Endothelial cell of umbilical vein (primary cell): ENCODE data around the gene PARM1. TPM values are rescaled to one million over a fixed set of nuclear protein-coding genes. Genes with fewer than 3 reads are reported as not detected.

Experiments used
- BruUV-seq: library from RNA; stranded (reverse); fragments of 400-500 nt; replicated peaks from 2 replicates; lab custom pipeline; 2021; lab: Mats Ljungman, UMichigan
- CTCF ChIA-PET: fragments of 300-600, 350-600 bp; sonication (Branson Sonifier 250); formaldehyde crosslinking; loops from one replicate; lab custom pipeline; 2021; ENCODE audit warnings: antibody characterized with exemption, inconsistent platforms; lab: Charles Lee
- POLR2A ChIA-PET: fragments of 300-600, 350-600 bp; sonication (Branson Sonifier 250); formaldehyde crosslinking; loops from one replicate; lab custom pipeline; 2021; ENCODE audit warnings: antibody characterized with exemption, inconsistent platforms; lab: Charles Lee
- DNase-seq: peaks from one replicate; pipeline ENCODE4 v3.0.0-alpha.2; 2011; ENCODE audit warnings: low read depth, low spot score
- FAIRE-seq: peaks from 2 replicates; lab custom pipeline; 2011; peaks lifted over from hg19 to GRCh38; lab: Jason Lieb, UNC
- H2AFZ ChIP-seq: 2 replicates; pipeline ENCODE4 v1.6.0; 2012; ENCODE audit warnings: low read depth, low read length, control low read depth, inconsistent platforms
- H3K27ac ChIP-seq: 2 replicates; pipeline ENCODE4 v1.5.1; 2011; ENCODE audit warnings: low read depth, mild to moderate bottlenecking, control low read depth, low read length, moderate library complexity; ENCODE audit not compliant: insufficient read depth
- H3K27me3 ChIP-seq, 2 experiments: 2 replicates each; pipeline versions ENCODE4 v1.6.0 to v1.6.1; 2011; ENCODE audit warnings: low read length in 2 of 2, mixed read lengths in 1 of 2; ENCODE audit not compliant: control insufficient read depth in 2 of 2, insufficient read depth in 2 of 2
- H3K36me3 ChIP-seq, 2 experiments: 2 replicates in 1 of 2; 3 replicates in 1 of 2; pipeline ENCODE4 v1.5.1; 2011; ENCODE audit warnings: low read length in 2 of 2, mild to moderate bottlenecking in 1 of 2, moderate library complexity in 1 of 2; ENCODE audit not compliant: control insufficient read depth in 2 of 2, insufficient read depth in 2 of 2; ENCODE audit errors: extremely low read depth in 1 of 2
- H3K4me1 ChIP-seq: 3 replicates; pipeline ENCODE4 v1.5.1; 2011; ENCODE audit warnings: mild to moderate bottlenecking, low read length; ENCODE audit not compliant: control insufficient read depth, insufficient read depth; ENCODE audit errors: extremely low read depth
- H3K4me2 ChIP-seq: 2 replicates; pipeline ENCODE4 v1.6.1; 2011; ENCODE audit warnings: low read length, control low read depth, mixed read lengths; ENCODE audit not compliant: insufficient read depth
- H3K4me3 ChIP-seq, 3 experiments: fragments of 200-600 bp in 1 of 3; sonication (generic), shearing (Covaris generic) in 1 of 3; replicated peaks in 1 of 3; 2 replicates each; pipeline ENCODE4 v1.5.1; 2011 to 2016; ENCODE audit warnings: control low read depth in 3 of 3, low read length in 3 of 3, mild to moderate bottlenecking in 2 of 3, inconsistent platforms in 1 of 3, low read depth in 1 of 3, moderate library complexity in 1 of 3; ENCODE audit not compliant: insufficient read depth in 1 of 3
- H3K79me2 ChIP-seq: 2 replicates; pipeline ENCODE4 v1.6.0; 2012; ENCODE audit warnings: low read length, inconsistent platforms; ENCODE audit not compliant: control insufficient read depth, insufficient read depth
- H3K9ac ChIP-seq: replicated peaks from 2 replicates; pipeline ENCODE3; 2011; ENCODE audit warnings: low read length, control low read depth; ENCODE audit not compliant: insufficient read depth; ENCODE audit errors: extremely low read depth
- H3K9me1 ChIP-seq: replicated peaks from 3 replicates; pipeline ENCODE4 v1.6.0; 2011; ENCODE audit warnings: mild to moderate bottlenecking, low read length; ENCODE audit not compliant: control insufficient read depth, insufficient read depth; ENCODE audit errors: extremely low read depth
- H3K9me3 ChIP-seq: replicated peaks from 2 replicates; pipeline ENCODE4 v1.5.1; 2012; ENCODE audit warnings: low read length, inconsistent platforms; ENCODE audit not compliant: control insufficient read depth, insufficient read depth
- H4K20me1 ChIP-seq: replicated peaks from 2 replicates; pipeline ENCODE3; 2011; ENCODE audit warnings: mild to moderate bottlenecking, low read length; ENCODE audit not compliant: control insufficient read depth, insufficient read depth; ENCODE audit errors: extremely low read depth
- EZH2 ChIP-seq: IDR thresholded peaks from 2 replicates; pipeline ENCODE4 v1.6.1; 2012; ENCODE audit warnings: borderline replicate concordance, low read depth, mild to moderate bottlenecking, moderate library complexity, low read length, inconsistent platforms; ENCODE audit not compliant: severe bottlenecking
- FOS ChIP-seq: IDR thresholded peaks from 2 replicates; pipeline ENCODE4 v1.6.1; 2011; ENCODE audit warnings: mild to moderate bottlenecking, low read length, moderate library complexity, borderline replicate concordance; ENCODE audit not compliant: insufficient read depth
- GATA2 ChIP-seq: IDR thresholded peaks from 2 replicates; pipeline ENCODE4 v1.7.0; 2011; ENCODE audit warnings: low read depth, mild to moderate bottlenecking, moderate library complexity, mixed read lengths, low read length; ENCODE audit not compliant: insufficient read length, insufficient read depth
- JUN ChIP-seq: IDR thresholded peaks from 2 replicates; pipeline ENCODE4 v1.6.1; 2011; ENCODE audit warnings: borderline replicate concordance, low read depth; ENCODE audit not compliant: insufficient read length, insufficient read depth
- MYC ChIP-seq: IDR thresholded peaks from one replicate; pipeline ENCODE4 v1.6.1; 2011; ENCODE audit warnings: mild to moderate bottlenecking, low read depth, low read length
- POLR2A ChIP-seq: IDR thresholded peaks from 2 replicates; pipeline ENCODE4 v1.6.1; 2012; ENCODE audit warnings: low read depth, mild to moderate bottlenecking, control low read depth, low read length
- POLR2AphosphoS5 ChIP-seq: IDR thresholded peaks from 2 replicates; pipeline ENCODE4 v1.6.1; 2012; ENCODE audit warnings: low read depth, mild to moderate bottlenecking, control low read depth, low read length, moderate library complexity; ENCODE audit not compliant: insufficient read depth
- dilution Hi-C: fragments of 300-500 bp; cut with MboI; formaldehyde crosslinking; loops from one replicate; pipeline ENCODE4 v1.15.0; 2019; ENCODE audit warnings: low sequenced_read_pairs; ENCODE audit not compliant: extremely low pct_ligation_motif_present
- intact Hi-C: fragments of 100-400 bp; cut with micrococcal nuclease; formaldehyde crosslinking; loops from one replicate; pipeline ENCODE4 v1.10.0; 2022
- polyA plus RNA-seq, 4 experiments: library from polyadenylated mRNA; depleted of rRNA in 3 of 4; stranded (reverse) in 3 of 4; unstranded in 1 of 4; fragments of >200 nt; gene quantifications; 2 replicates each; pipeline versions ENCODE4 v1.2.1 to v1.2.3, GENCODE V29; 2011 to 2012; ENCODE audit warnings: missing spikeins in 1 of 4
- total RNA-seq: library from RNA; stranded (reverse); gene quantifications from 2 replicates; pipeline ENCODE4 v1.2.3, GENCODE V29; 2021
- TF ChIP-seq, protein P1 (sequence below): IDR thresholded peaks from 2 replicates; pipeline ENCODE4 v1.6.1; 2011; ENCODE audit not compliant: insufficient read depth, insufficient read length
- TF ChIP-seq, protein P2 (sequence below), 2 donors: IDR thresholded peaks; 1 replicate in 1 of 2; 2 replicates in 1 of 2; pipeline ENCODE4 v1.5.1; 2011; ENCODE audit warnings: low read length in 2 of 2, mild to moderate bottlenecking in 2 of 2, moderate library complexity in 2 of 2, control low read depth in 1 of 2, inconsistent platforms in 1 of 2, low read depth in 1 of 2; ENCODE audit not compliant: insufficient read depth in 1 of 2; ENCODE audit errors: extremely low read depth in 1 of 2

PARM1 gene
- total and polyA plus RNA-seq, 2 donors (not counting 3 experiments of a cell fraction or from before 2014, with no cell fraction given), result 0.01 TPM; not detected in 1

DNA sequence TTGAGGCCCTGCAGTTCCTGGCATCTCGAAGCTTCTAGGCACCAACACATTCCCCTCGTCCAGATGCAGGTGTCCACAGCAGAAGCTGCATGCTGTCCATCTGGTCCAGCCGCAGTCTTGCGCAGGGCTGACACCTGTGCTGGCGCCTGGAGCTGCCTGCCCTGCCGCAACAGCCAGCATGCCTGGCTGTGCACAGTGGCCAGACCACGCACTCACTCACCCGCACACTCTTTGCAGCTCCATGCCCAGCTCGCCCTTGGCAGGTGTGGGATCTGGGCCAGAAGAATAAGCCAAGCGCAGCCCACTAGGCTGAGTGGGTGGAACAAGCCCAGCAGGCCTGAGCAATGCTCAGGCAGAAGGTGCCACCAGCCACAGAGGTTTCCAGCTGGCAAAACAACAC lies 125.6 kb downstream of the PARM1 start:
- ChIA-PET POLR2A (no interaction called here), CTCF (no interaction called here)
- Histone ChIP-seq H3K4me1 (no peaks in the 10 kb centered on the region), H2AFZ (no peak overlapping the region), H4K20me1 (no peaks in the 10 kb centered on the region), H3K4me3 (no peak overlapping the region), H3K9me3 (no peaks in the 10 kb centered on the region), H3K9ac (no peak overlapping the region), H3K36me3 (no peaks in the 10 kb centered on the region), H3K4me2 (no peak overlapping the region), H3K79me2 (no peaks in the 10 kb centered on the region), H3K9me1 (no peaks in the 10 kb centered on the region), H3K27ac (no peak overlapping the region), H3K27me3 (no peaks in the 10 kb centered on the region)
- BruUV-seq, result no TSS peak
- intact Hi-C loops (no loop called here), dilution Hi-C loops (no loop called here)
- FAIRE-seq (no peak), DNase-seq (no peak)
- no peak for TF ChIP-seq EZH2
- TF ChIP-seq, protein P1, sequence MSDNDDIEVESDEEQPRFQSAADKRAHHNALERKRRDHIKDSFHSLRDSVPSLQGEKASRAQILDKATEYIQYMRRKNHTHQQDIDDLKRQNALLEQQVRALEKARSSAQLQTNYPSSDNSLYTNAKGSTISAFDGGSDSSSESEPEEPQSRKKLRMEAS, result no peak

DNA sequence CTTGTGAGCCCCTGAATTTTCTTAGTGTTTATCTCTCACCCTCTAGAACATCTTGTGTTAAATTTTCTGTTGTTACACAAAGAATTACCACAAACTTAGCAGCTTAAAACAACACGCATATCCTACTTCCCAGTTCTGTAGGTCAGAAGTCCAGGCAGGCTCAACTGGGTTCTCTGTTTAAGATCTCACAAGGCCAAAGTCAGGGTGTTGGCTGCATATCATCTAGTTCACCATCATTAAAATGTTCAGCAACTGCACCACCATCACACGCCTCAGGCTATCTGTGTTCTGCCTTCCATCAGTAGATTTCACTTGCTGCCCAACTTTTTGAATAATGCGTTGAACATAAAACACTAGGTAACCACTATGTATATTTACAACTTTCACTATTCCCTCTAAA lies 130.5 kb downstream of the PARM1 start:
- BruUV-seq, result no TSS peak
- dilution Hi-C loops, result no loop called here

More for the DNA sequence above, 130.5 kb downstream of the PARM1 start:
- H3K79me2 ChIP-seq, result no peaks in the 10 kb centered on the region
- H3K4me1 ChIP-seq, result no peaks in the 10 kb centered on the region
- no peaks in the 10 kb centered on the region for H3K36me3 ChIP-seq
- FAIRE-seq (no peak), DNase-seq (no peak)
- H3K4me2 ChIP-seq, result no peak overlapping the region
- no peak for TF ChIP-seq GATA2
- no peak for TF ChIP-seq EZH2
- TF ChIP-seq, protein P2, sequence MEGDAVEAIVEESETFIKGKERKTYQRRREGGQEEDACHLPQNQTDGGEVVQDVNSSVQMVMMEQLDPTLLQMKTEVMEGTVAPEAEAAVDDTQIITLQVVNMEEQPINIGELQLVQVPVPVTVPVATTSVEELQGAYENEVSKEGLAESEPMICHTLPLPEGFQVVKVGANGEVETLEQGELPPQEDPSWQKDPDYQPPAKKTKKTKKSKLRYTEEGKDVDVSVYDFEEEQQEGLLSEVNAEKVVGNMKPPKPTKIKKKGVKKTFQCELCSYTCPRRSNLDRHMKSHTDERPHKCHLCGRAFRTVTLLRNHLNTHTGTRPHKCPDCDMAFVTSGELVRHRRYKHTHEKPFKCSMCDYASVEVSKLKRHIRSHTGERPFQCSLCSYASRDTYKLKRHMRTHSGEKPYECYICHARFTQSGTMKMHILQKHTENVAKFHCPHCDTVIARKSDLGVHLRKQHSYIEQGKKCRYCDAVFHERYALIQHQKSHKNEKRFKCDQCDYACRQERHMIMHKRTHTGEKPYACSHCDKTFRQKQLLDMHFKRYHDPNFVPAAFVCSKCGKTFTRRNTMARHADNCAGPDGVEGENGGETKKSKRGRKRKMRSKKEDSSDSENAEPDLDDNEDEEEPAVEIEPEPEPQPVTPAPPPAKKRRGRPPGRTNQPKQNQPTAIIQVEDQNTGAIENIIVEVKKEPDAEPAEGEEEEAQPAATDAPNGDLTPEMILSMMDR (IDR thresholded peaks at IDR 0.05; ENCODE audit: extremely low read depth in 1 of 2, insufficient read depth in 1 of 2, low read depth in 1 of 2, low read length in 2 of 2), result no peak
- TF ChIP-seq POLR2AphosphoS5, result no peak
- TF ChIP-seq, protein P1, result no peak
- TF ChIP-seq JUN, result no peak
- TF ChIP-seq FOS, result no peak
- no peak for TF ChIP-seq POLR2A
- no peak for TF ChIP-seq MYC
- CTCF ChIA-PET, result no interaction called here
- H3K27me3 ChIP-seq, result no peaks in the 10 kb centered on the region
- POLR2A ChIA-PET, result no interaction called here
- no peak overlapping the region for H3K4me3 ChIP-seq
- H3K9me3 ChIP-seq, result no peaks in the 10 kb centered on the region
- no peak overlapping the region for H3K9ac ChIP-seq
- no peaks in the 10 kb centered on the region for H3K9me1 ChIP-seq
- intact Hi-C loops, result no loop called here
- no peaks in the 10 kb centered on the region for H4K20me1 ChIP-seq
- H3K27ac ChIP-seq, result no peak overlapping the region
- H2AFZ ChIP-seq, result no peak overlapping the region
